Keratinocyte (primary cell): ENCODE results near the gene ARHGAP1. TPM values are rescaled to one million over a fixed set of nuclear protein-coding genes. Genes with fewer than 3 reads are reported as not detected.

ENCODE experiments used
- DNase-seq: peaks from one replicate; pipeline ENCODE4 v3.0.0-alpha.2; 2011; ENCODE audit warnings: low read depth, missing footprints, low spot score
- FAIRE-seq: peaks from 2 replicates; lab custom pipeline; 2011; peaks lifted over from hg19 to GRCh38; lab: Jason Lieb, UNC
- H2AFZ ChIP-seq: 2 replicates; pipeline ENCODE4 v1.6.0; 2012; ENCODE audit warnings: low read length, control low read depth, inconsistent platforms; ENCODE audit not compliant: control insufficient read depth
- H3K27ac ChIP-seq: 2 replicates; pipeline ENCODE4 v1.5.1; 2011; ENCODE audit warnings: low read length; ENCODE audit not compliant: control insufficient read depth, insufficient read depth
- H3K27me3 ChIP-seq: 3 replicates; pipeline ENCODE4 v1.6.0; 2011; ENCODE audit warnings: low read length; ENCODE audit not compliant: control insufficient read depth, insufficient read depth; ENCODE audit errors: extremely low read depth
- H3K36me3 ChIP-seq, 2 experiments: 2 replicates in 1 of 2; 3 replicates in 1 of 2; pipeline ENCODE4 v1.5.1; 2011; ENCODE audit warnings: low read length in 2 of 2, mild to moderate bottlenecking in 1 of 2; ENCODE audit not compliant: control insufficient read depth in 2 of 2, insufficient read depth in 2 of 2; ENCODE audit errors: extremely low read depth in 1 of 2
- H3K4me1 ChIP-seq: 3 replicates; pipeline ENCODE4 v1.5.1; 2011; ENCODE audit warnings: low read length; ENCODE audit not compliant: control insufficient read depth, insufficient read depth; ENCODE audit errors: extremely low read depth
- H3K4me2 ChIP-seq: 3 replicates; pipeline ENCODE4 v1.6.0; 2011; ENCODE audit warnings: low read depth, low read length; ENCODE audit not compliant: control insufficient read depth, insufficient read depth; ENCODE audit errors: extremely low read depth
- H3K4me3 ChIP-seq, 3 experiments: fragments of 200-600 bp in 1 of 3; sonication (generic) in 1 of 3; 2 replicates in 2 of 3; 3 replicates in 1 of 3; pipeline ENCODE4 v1.5.1; 2011 to 2016; ENCODE audit warnings: low read length in 3 of 3, mild to moderate bottlenecking in 3 of 3, control low read depth in 2 of 3, inconsistent platforms in 1 of 3, low read depth in 1 of 3, mixed read lengths in 1 of 3, mixed run types in 1 of 3, moderate library complexity in 1 of 3; ENCODE audit not compliant: control insufficient read depth in 2 of 3, insufficient read depth in 2 of 3; ENCODE audit errors: extremely low read depth in 1 of 3
- H3K79me2 ChIP-seq: 2 replicates; pipeline ENCODE4 v1.6.0; 2012; ENCODE audit warnings: low read length; ENCODE audit not compliant: control insufficient read depth, insufficient read depth
- H3K9ac ChIP-seq: 3 replicates; pipeline ENCODE4 v1.6.0; 2011; ENCODE audit warnings: low read length; ENCODE audit not compliant: control insufficient read depth, insufficient read depth; ENCODE audit errors: extremely low read depth
- H3K9me1 ChIP-seq: 3 replicates; pipeline ENCODE4 v1.6.0; 2011; ENCODE audit warnings: low read length; ENCODE audit not compliant: control insufficient read depth, insufficient read depth; ENCODE audit errors: extremely low read depth
- H3K9me3 ChIP-seq: 2 replicates; pipeline ENCODE4 v1.5.1; 2012; ENCODE audit warnings: low read depth, low read length; ENCODE audit not compliant: control insufficient read depth
- H4K20me1 ChIP-seq: 3 replicates; pipeline ENCODE4 v1.6.0; 2011; ENCODE audit warnings: low read length; ENCODE audit not compliant: control insufficient read depth, insufficient read depth; ENCODE audit errors: extremely low read depth
- EZH2 ChIP-seq: IDR thresholded peaks from one replicate; pipeline ENCODE4 v1.6.1; 2012; ENCODE audit warnings: inconsistent platforms, mild to moderate bottlenecking, low read length, moderate library complexity
- dilution Hi-C: fragments of 300-500 bp; cut with MboI; formaldehyde crosslinking; loops from one replicate; pipeline ENCODE4 v1.7.0; 2020; ENCODE audit warnings: low sequenced_read_pairs; ENCODE audit not compliant: extremely low pct_ligation_motif_present
- polyA plus RNA-seq, 5 experiments: library from polyadenylated mRNA; depleted of rRNA in 3 of 5; stranded (reverse) in 3 of 5; stranded (forward) in 1 of 5; unstranded in 1 of 5; fragments of >200 nt; gene quantifications; 1 replicate in 1 of 5; 2 replicates in 3 of 5; 3 replicates in 1 of 5; pipeline versions ENCODE4 v1.2.1 to v1.2.3, GENCODE V29; 2011 to 2012; ENCODE audit warnings: missing spikeins in 2 of 5, low read depth in 1 of 5, low replicate concordance in 1 of 5
- TF ChIP-seq, protein P1 (sequence below), 3 experiments: IDR thresholded peaks in 1 of 3; conservative IDR thresholded peaks in 1 of 3; optimal IDR thresholded peaks in 1 of 3; 2 replicates in 2 of 3; 3 replicates in 1 of 3; pipeline versions ENCODE3 to v1.5.1; 2011; ENCODE audit warnings: low read length in 3 of 3, mild to moderate bottlenecking in 3 of 3, moderate library complexity in 2 of 3, control low read depth in 1 of 3, inconsistent platforms in 1 of 3; ENCODE audit not compliant: insufficient read depth in 2 of 3; ENCODE audit errors: extremely low read depth in 1 of 3

ARHGAP1 gene
- polyA plus RNA-seq, 1 donor (not counting 4 experiments of a cell fraction or from before 2014, with no cell fraction given): 19.5 TPM

DNA sequence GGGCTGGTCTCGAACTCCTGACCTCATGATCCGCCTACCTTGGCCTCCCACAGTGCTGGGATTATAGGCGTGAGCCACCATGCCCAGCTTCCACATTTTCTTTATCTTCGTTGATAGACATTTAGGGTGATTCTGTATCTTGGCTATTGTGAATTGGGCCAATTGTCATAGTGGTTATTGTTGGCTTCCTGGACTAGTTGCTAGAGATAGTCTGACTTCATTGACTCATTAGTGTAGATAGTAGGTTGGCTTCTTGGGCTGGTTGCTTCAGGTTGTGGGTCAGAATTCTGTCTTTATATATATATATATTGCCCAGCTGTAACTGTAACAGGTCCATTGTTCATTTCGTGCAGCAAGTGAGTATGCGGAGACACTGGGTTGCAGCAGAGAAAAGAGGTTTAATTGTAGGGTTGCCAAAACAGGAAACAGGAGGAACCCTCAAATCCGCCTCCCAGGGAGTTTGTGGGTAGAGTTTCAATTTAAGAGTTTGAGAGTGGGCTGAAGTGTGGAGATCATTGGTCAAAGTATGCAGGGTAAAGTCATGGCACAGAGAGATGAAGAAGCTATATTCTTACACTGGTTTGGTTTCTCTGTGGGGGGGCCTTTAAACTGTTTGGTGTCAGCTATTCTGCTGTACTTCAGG, 61.1 kb downstream of the ARHGAP1 start:
- no peak overlapping the region for H3K4me2 ChIP-seq
- no peak overlapping the region for H3K27ac ChIP-seq
- H3K9me3 ChIP-seq: no peaks in the 10 kb centered on the region
- no peak overlapping the region for H2AFZ ChIP-seq
- dilution Hi-C loops: no loop called here
- no peaks in the 10 kb centered on the region for H4K20me1 ChIP-seq
- peaks cover 0 to 6% of the 10 kb centered on the region in 2 experiments for H3K36me3 ChIP-seq
- DNase-seq (no peak), FAIRE-seq (no peak)
- TF ChIP-seq, protein P1, sequence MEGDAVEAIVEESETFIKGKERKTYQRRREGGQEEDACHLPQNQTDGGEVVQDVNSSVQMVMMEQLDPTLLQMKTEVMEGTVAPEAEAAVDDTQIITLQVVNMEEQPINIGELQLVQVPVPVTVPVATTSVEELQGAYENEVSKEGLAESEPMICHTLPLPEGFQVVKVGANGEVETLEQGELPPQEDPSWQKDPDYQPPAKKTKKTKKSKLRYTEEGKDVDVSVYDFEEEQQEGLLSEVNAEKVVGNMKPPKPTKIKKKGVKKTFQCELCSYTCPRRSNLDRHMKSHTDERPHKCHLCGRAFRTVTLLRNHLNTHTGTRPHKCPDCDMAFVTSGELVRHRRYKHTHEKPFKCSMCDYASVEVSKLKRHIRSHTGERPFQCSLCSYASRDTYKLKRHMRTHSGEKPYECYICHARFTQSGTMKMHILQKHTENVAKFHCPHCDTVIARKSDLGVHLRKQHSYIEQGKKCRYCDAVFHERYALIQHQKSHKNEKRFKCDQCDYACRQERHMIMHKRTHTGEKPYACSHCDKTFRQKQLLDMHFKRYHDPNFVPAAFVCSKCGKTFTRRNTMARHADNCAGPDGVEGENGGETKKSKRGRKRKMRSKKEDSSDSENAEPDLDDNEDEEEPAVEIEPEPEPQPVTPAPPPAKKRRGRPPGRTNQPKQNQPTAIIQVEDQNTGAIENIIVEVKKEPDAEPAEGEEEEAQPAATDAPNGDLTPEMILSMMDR (optimal IDR thresholded peaks at IDR 0.05 in 1 of 3, IDR thresholded peaks at IDR 0.05 in 1 of 3, conservative IDR thresholded peaks at IDR 0.05 in 1 of 3; ENCODE audit: extremely low read depth in 1 of 3, insufficient read depth in 2 of 3, low read length in 3 of 3): no peak
- no peak for TF ChIP-seq EZH2
- no peaks in the 10 kb centered on the region for H3K27me3 ChIP-seq
- H3K9ac ChIP-seq: no peak overlapping the region
- no peaks in the 10 kb centered on the region for H3K9me1 ChIP-seq
- H3K4me1 ChIP-seq: no peaks in the 10 kb centered on the region
- H3K4me3 ChIP-seq: no peak overlapping the region
- no peaks in the 10 kb centered on the region for H3K79me2 ChIP-seq

DNA sequence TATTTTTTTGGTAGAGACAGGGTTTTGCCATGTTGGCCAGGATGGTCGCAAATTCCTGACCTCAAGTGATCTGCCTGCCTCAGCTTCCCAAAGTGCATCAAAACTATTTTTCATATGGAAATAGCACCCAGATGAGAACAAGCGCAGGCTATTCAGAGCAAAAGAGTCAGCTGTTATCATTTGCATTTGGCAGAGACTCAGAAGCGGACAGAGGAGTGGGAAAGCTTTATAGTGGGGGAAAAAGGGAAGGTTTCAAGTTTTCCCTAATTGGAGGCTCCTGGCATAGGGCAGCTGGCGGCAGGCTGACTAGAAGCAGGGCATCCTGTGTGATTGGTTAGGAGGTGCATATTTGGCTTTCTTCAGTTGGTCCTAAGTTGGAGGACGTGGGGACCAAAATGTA, 62.9 kb downstream of the ARHGAP1 start:
- Histone ChIP-seq H3K27ac (no peak overlapping the region), H3K79me2 (no peaks in the 10 kb centered on the region), H4K20me1 (no peaks in the 10 kb centered on the region), H3K36me3 (peaks cover under 1 to 6% of the 10 kb centered on the region in 2 experiments), H3K9ac (no peak overlapping the region), H3K9me1 (no peaks in the 10 kb centered on the region), H3K4me2 (no peak overlapping the region), H3K4me3 (no peak overlapping the region), H3K9me3 (no peaks in the 10 kb centered on the region), H3K27me3 (no peaks in the 10 kb centered on the region), H2AFZ (no peak overlapping the region), H3K4me1 (no peaks in the 10 kb centered on the region)
- no peak for DNase-seq
- dilution Hi-C loops: no loop called here
- FAIRE-seq: no peak
- TF ChIP-seq, protein P1 (optimal IDR thresholded peaks at IDR 0.05 in 1 of 3, IDR thresholded peaks at IDR 0.05 in 1 of 3, conservative IDR thresholded peaks at IDR 0.05 in 1 of 3; ENCODE audit: extremely low read depth in 1 of 3, insufficient read depth in 2 of 3, low read length in 3 of 3): no peak
- TF ChIP-seq EZH2: no peak
